GM18951 (cell line): ENCODE results near the gene EIF1B.
A peak's percentile ranks its signal among the peaks of the same experiment; 100 is the strongest.
"Not testable (repeated sequence)": the region's sequence is repeated elsewhere in the genome, so short reads cannot be mapped to it uniquely, and the experiment has no call there.

Experiments used
- POLR2A ChIP-seq: IDR thresholded peaks from 4 replicates; pipeline ENCODE4 v1.6.1; 2011; ENCODE audit warnings: mild to moderate bottlenecking; ENCODE audit not compliant: insufficient read length, insufficient read depth; ENCODE audit errors: extremely low read depth
- in situ Hi-C: fragments of 300-500 bp; cut with MboI; formaldehyde crosslinking; loops from one replicate; pipeline ENCODE4 v1.12.0; 2022; ENCODE audit warnings: low sequenced_read_pairs, mixed read lengths, inconsistent platforms; ENCODE audit not compliant: unreplicated experiment

The EIF1B gene

DNA sequence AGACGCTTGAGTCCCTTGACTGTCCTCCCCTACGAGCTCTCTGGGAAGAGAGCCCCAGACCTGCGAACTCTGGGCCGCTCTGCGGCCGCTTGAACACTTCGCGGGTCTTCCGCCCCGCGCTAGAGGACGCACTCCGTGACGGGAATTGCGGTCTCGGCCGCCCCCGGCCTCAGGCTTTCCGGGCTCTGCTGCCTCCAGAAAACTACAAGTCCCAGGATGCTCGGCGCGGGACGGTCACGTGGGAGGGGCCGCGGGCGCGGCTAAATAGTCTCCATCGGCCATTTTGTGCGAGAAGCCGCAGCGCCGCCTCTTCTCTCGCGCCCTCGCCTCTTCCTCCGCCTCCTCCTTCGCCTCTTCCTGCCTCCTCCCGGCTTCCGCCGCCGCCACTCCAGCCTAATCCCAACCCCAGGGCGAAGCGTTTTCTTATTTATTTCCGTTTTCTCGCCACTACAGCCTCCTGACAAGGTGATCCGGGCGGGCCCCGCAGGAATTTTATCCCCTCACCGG, at the start of gene EIF1B:
EIF1B (plus strand) TSS at position 290 of the 507 bp plus-strand sequence. CDS start 235 bp downstream, outside the sequence.
- peak; percentile 78 for TF ChIP-seq POLR2A
- in situ Hi-C loops: no loop called here

DNA sequence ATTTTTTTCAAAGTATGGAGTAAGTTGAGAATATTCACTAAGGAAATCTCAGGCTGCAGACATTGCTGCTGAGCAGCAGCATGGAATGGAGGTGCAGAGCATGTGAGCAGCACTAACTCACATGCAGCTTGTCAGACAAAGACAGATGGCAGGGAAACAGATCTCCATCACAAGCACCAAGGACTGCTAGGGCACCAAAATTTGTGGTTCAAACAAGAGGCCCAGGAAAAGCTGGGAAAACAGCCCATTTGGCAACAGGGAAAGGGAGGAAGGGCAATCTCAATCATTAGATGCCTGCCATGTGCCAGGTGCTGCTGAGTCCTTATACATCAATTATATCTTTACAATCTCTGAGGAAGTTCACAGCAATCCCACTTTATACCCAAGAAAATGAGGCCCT, 47.2 kb upstream of the EIF1B start:
- in situ Hi-C loops: no loop called here
- no peak for TF ChIP-seq POLR2A

DNA sequence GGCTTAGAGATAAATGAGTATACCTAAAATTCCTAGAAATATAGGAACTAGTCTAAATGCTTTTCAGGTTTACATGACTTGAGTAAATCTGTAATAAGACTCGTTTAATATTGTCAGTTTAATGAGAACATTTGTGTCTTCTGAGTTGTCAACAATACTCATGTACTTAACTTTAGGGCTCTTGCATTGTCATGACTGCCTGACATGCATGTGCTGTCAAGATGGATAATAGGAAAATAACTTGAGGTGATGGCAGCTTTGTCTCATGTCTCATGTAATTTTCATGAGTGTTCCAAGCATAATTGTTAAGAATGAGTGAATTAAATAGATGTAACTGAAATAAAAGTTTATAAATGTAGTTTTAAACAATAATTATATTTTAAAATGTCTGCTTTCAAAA, 45.1 kb upstream of the EIF1B start:
- TF ChIP-seq POLR2A: no peak
- in situ Hi-C loops: no loop called here

DNA sequence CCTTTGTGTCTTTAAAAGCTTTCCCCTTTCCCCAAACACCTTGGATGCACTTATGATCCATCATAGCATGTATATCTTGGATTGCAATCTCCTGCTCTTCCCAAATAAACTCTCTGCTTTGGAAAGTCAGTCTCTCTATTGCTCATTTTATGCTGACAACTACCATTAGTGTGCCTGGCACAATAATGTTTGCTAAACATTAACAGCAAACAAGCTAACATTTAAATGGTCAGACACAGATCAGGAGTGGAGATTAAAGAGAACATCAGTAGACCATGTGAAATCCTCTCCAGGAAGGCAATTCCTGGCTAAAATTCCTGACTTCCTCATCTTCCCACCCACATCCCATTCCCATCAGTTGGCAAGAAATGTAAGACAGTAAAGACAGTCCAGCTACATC, 44.3 kb upstream of the EIF1B start:
- TF ChIP-seq POLR2A: no peak
- in situ Hi-C loops: no loop called here

DNA sequence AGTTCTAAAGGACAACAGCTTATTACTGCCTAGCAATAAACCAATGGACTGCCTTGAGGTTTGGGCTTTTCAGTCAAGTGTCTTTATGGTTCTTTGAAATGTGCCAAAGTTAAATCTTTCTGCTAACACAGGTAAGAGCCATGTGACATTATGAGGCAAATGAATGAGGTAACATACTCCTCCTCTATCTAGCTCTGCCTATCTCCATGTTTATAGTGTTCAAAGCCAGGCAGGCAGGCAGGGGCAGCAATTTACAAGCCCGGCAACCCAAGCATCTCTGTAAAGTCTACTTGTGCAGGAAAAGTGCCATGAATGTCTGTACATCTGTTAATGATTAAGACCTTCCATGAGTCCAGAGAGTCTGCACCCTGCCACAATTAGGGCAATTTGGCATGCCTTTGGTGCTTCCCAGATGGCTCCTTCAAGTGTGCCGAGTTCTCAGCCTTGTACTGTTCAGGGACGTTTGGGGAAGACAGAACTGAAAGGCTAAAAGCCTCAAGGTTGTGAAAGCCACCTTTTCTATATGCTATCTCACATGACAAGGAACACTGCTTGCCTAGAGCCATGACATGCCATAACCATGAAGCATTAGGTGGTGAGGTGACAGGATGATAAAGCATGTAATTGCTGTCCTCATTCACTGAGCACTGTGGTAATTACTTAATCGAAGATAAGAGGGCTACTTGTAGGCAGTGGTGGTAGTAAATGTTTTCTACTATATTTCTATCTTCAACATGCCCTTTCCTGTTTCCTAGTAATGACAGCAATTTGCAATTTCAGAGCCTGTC, 41.4 kb upstream of the EIF1B start:
- in situ Hi-C loops: no loop called here
- no peak for TF ChIP-seq POLR2A

DNA sequence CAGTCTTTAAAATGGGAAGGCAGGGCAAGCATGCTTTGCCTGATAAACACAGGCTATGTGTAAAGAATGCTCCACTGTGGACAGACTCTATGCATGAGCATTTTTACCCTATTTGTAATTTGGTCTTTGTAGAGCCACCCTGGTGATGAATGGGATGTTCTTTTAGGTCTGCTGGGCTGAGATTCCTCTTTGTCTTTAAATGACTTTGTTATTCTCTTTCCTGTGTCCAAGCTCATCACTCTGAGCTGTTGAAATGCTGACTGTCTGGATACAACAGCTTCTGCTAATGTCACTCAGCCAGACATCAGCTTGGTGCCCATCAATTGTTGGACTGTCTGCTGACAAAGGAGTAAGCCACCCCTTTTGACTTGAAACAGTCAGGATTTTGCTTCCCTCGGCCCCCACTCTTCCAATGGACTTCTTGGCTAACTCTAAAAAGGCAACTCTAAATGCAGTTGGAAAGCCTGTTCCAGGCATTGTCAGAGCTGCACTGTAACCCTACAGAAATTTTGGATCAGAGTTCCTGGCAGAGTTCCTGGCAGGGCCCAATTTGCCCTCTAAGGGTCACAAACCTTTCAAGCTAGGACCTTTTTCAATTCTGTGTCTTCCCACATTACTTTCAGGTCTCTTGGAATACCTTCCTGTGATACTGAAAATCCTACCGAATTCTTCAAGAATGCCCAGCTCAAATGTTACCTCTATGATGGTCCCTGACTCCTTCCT, 40.5 kb upstream of the EIF1B start:
- in situ Hi-C loops: no loop called here
- no peak for TF ChIP-seq POLR2A

DNA sequence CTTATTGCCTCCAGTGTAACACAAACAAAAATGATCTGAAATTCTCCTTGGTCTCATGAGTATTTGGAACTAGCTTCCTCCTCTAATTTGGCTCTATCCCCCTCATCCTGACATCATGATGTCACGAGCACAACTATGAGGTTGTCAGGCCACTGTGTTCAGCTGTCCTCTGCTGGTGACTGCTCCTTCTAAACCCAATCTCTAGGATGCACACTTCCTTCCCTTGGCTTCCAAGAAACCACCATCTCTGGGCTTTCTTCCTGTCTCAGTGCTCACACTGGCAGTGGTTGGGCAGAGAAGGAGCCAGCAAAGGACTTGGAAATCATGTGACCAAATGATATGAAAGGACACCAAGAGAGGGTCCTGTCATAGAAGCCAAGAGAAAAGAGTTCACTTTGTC, 30.7 kb upstream of the EIF1B start:
- no peak for TF ChIP-seq POLR2A
- in situ Hi-C loops: no loop called here

DNA sequence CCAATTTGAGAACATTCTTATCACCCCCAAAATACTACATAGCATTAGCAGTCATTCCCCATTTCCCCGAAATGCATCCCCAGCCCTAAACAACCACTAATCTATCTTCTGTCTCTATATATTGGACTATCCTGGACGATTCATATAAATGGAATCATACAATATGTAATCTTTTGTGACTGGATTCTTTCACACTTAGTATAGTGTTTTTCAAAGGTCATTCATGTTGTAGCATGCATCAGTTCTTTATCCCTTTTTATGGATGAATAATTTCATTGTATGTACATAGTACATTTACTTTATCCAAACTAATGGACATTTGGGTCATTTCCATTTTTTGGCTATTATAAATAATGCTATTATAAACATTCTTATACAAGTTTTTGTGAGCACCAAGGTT, 27.5 kb upstream of the EIF1B start:
- in situ Hi-C loops: no loop called here
- TF ChIP-seq POLR2A: no peak

DNA sequence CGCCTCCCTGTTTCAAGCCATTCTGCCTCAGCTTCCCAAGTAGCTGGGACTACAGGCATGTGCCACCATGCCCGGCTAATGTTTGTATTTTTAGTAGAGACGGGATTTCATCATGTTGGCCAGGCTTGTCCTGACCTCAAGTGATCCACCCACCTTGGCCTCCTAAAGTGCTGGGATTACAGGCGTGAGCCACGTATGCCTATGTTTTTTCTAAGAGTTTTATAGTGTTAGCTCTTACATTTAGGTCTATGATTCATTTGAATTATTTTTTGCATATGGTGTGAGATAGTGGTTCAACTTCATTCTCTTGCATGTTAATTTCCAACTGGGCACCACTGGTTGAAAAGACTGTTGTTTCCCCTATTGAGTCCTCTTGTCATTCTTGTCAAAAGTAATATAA, 26.4 kb upstream of the EIF1B start:
- in situ Hi-C loops: not testable (repeated sequence)

DNA sequence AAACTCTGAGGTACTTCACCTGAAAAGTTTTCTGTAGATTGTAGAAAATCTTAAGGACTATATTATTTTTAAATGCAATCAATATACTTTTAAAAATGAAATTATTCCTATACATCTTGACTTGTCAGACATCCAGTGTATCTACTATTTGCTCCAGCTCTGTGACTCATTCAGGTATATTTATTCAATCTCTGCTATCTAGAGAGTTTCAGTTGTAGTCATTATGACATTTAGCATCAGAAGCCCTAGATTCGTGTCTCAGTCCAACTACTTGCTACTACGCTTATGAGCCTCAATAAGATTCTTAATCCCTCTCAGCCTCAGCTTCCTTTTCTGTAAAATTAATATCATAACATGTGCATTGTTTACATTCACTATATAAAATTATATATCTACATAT, 22.3 kb upstream of the EIF1B start:
- in situ Hi-C loops: no loop called here
- no peak for TF ChIP-seq POLR2A

DNA sequence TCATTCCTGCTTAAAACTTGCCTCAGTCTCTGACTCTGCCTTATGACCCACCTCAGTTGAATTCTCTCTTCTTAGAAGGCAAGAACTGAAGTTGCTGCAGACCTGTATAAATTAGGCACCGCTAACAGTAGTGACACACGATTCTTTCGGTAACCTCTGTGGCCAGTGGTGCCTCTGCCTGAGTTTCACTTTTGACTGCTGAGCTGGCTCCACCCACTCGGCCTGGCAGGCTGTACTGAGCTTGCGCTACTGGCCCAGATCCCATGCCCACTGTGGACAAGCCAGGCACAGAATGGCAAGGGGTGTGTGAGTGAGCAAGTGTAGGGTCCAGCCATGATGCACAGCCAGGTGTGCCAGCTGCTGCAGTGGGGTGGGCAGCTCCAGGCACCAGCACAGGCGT, 19.1 kb upstream of the EIF1B start:
- TF ChIP-seq POLR2A: no peak
- in situ Hi-C loops: no loop called here

DNA sequence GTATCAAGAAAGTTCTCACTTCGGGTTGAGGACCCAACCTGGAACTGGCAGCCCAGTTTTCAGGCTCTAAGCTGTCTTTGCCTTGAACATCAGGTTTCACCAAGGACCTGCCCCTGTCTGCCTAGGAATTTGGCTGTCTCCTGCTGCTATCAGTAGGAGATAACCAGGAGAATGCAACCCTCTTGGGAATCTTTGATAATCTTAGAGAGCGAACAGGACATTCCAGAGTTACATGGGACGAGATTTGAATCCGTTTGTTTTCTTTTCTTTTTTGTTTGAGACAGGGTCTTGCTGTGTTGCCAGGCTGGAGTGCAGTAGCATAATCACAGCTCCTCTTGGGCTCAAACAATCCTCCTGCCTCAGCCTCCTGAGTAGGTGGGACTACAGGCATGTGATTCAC, 18.0 kb upstream of the EIF1B start:
- TF ChIP-seq POLR2A: no peak
- in situ Hi-C loops: no loop called here

DNA sequence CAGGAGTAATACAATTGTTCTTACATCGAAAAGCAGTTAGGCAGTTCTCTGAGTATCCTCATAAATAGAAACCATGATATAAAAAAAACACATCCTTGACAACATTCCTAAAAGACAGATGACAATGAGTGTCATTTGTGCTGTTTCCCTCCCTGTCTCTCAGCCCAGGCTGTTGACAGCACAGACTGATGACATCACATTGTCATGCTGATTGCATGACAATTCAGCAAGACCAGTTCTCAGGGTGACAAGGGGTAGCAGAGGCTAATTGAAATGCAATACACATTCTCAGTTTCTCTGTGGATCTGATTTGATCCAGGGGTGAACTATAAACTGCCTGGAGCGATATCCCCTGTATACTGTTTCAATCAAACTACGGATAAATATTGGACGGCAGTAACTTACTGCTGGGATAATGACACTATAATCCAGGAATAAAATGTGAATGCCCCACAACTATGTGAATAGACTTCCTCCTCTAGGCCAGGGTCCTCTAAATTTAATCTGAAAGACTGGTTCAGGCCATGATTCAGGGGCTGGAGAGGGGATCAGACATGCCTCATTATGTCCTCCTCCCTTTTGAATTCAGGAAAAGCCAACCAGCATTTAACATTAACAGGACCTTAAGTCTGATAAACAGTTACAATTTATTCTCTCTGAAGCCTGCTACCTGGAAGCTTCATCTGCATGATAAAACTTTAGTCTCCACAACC, 16.7 kb upstream of the EIF1B start:
- TF ChIP-seq POLR2A: no peak
- in situ Hi-C loops: no loop called here
